ENCODE measurements around the gene S1PR1.

S1PR1 gene

GRCh38 chr1:101250222-101250621 is 13.4 kb downstream of the S1PR1 start:
- DNase-seq = no peak

GRCh38 chr1:101250656-101251272 is 13.9 kb downstream of the S1PR1 start:
- no peak for DNase-seq

GRCh38 chr1:101251504-101251903 is 14.7 kb downstream of the S1PR1 start:
- no peak for DNase-seq

GRCh38 chr1:101253976-101254674 is 17.3 kb downstream of the S1PR1 start:
- no peak for DNase-seq

- DNase-seq = no peak
Measured at GRCh38 chr1:101257500-101258325, 20.9 kb downstream of the S1PR1 start.

GRCh38 chr1:101259744-101260148 is 22.9 kb downstream of the S1PR1 start:
- no peak for DNase-seq

- no peak for DNase-seq
Measured at GRCh38 chr1:101260556-101261350, 23.9 kb downstream of the S1PR1 start.

GRCh38 chr1:101261623-101262022 is 24.8 kb downstream of the S1PR1 start:
- DNase-seq = no peak

- no peak for DNase-seq
Measured at GRCh38 chr1:101262060-101262459, 25.2 kb downstream of the S1PR1 start.

GRCh38 chr1:101262630-101263348 is 26.0 kb downstream of the S1PR1 start:
- no peak for DNase-seq

GRCh38 chr1:101264697-101265096 is 27.9 kb downstream of the S1PR1 start:
- no peak for DNase-seq

- no peak for DNase-seq
Measured at GRCh38 chr1:101265684-101266083, 28.9 kb downstream of the S1PR1 start.

- DNase-seq = no peak
Measured at GRCh38 chr1:101267082-101267481, 30.3 kb downstream of the S1PR1 start.

GRCh38 chr1:101268893-101269292 is 32.1 kb downstream of the S1PR1 start:
- DNase-seq = no peak

GRCh38 chr1:101275672-101276071 is 38.9 kb downstream of the S1PR1 start:
- DNase-seq = no peak

- DNase-seq = no peak
Measured at GRCh38 chr1:101276818-101277217, 40.0 kb downstream of the S1PR1 start.

- DNase-seq = no peak
Measured at GRCh38 chr1:101278238-101278637, 41.4 kb downstream of the S1PR1 start.

- no peak for DNase-seq
Measured at GRCh38 chr1:101278845-101279244, 42.0 kb downstream of the S1PR1 start.

GRCh38 chr1:101280049-101280592 is 43.3 kb downstream of the S1PR1 start:
- DNase-seq = no peak

- DNase-seq = no peak
Measured at GRCh38 chr1:101280942-101281654, 44.3 kb downstream of the S1PR1 start.

GRCh38 chr1:101281751-101282150 is 44.9 kb downstream of the S1PR1 start:
- DNase-seq = no peak
